SK-N-SH (cell line): Measurements from ENCODE around the gene GAR1. TPM values are rescaled to one million over a fixed set of nuclear protein-coding genes. Genes with fewer than 3 reads are reported as not detected.

Experiments used
- CTCF ChIA-PET: fragments of 300-600, 350-600 bp; formaldehyde crosslinking; extraction: SDS; loops from one replicate; lab custom pipeline; 2021; lab: Yijun Ruan, JAX
- POLR2A ChIA-PET: fragments of 350-600 bp; sonication (Branson Sonifier 250); formaldehyde crosslinking; extraction: SDS; loops from one replicate; lab custom pipeline; 2020; ENCODE audit warnings: antibody characterized with exemption, inconsistent platforms; lab: Yijun Ruan, JAX
- DNase-seq: peaks from one replicate; pipeline ENCODE4 v3.0.0; 2012
- H2AFZ ChIP-seq: fragments of 200-600 bp; sonication (generic); 2 replicates; pipeline ENCODE4 v1.8.1; 2016; ENCODE audit warnings: antibody characterized with exemption, mild to moderate bottlenecking, low read depth
- H3F3A ChIP-seq: fragments of 200-600 bp; sonication (generic); replicated peaks from 2 replicates; pipeline ENCODE3; 2016; ENCODE audit warnings: antibody characterized with exemption, mild to moderate bottlenecking; ENCODE audit not compliant: insufficient read depth
- H3K27ac ChIP-seq, 2 experiments: fragments of 200-500 bp in 1 of 2; fragments of 200-600 bp in 1 of 2; sonication (Bioruptor generic) in 1 of 2; sonication (generic), shearing (Covaris generic) in 1 of 2; 2 replicates each; pipeline versions ENCODE4 v1.5.1 to v1.6.1; 2014 to 2016; ENCODE audit warnings: low read depth in 2 of 2, inconsistent platforms in 1 of 2, low read length in 1 of 2, mild to moderate bottlenecking in 1 of 2, mixed read lengths in 1 of 2
- H3K27me3 ChIP-seq: fragments of 200-600 bp; sonication (generic), shearing (Covaris generic); 2 replicates; pipeline ENCODE4 v1.6.1; 2016; ENCODE audit warnings: mixed run types; ENCODE audit not compliant: insufficient read depth
- H3K36me3 ChIP-seq, 2 experiments: fragments of 200-500 bp in 1 of 2; fragments of 200-600 bp in 1 of 2; sonication (Bioruptor generic) in 1 of 2; sonication (generic) in 1 of 2; replicated peaks in 1 of 2; 2 replicates each; pipeline versions ENCODE3 to v1.5.1; 2014 to 2016; ENCODE audit warnings: low read length in 1 of 2, mild to moderate bottlenecking in 1 of 2; ENCODE audit not compliant: insufficient read depth in 2 of 2, control insufficient read depth in 1 of 2
- H3K4me1 ChIP-seq, 2 experiments: fragments of 200-500 bp in 1 of 2; fragments of 200-600 bp in 1 of 2; sonication (Bioruptor generic) in 1 of 2; sonication (generic), shearing (Covaris generic) in 1 of 2; 2 replicates each; pipeline versions ENCODE4 v1.5.1 to v1.6.1; 2014 to 2016; ENCODE audit warnings: low read depth in 1 of 2, low read length in 1 of 2, mixed run types in 1 of 2; ENCODE audit not compliant: insufficient read depth in 2 of 2, control insufficient read depth in 1 of 2
- H3K4me2 ChIP-seq: fragments of 200-600 bp; sonication (generic), shearing (Covaris generic); 2 replicates; pipeline ENCODE4 v1.6.1; 2017; ENCODE audit warnings: mixed run types
- H3K4me3 ChIP-seq, 2 experiments: fragments of 200-500 bp in 1 of 2; fragments of 200-600 bp in 1 of 2; sonication (Bioruptor generic) in 1 of 2; sonication (generic), shearing (Covaris generic) in 1 of 2; 2 replicates each; pipeline versions ENCODE4 v1.5.1 to v1.8.1; 2014 to 2016; ENCODE audit warnings: low read depth in 2 of 2, inconsistent platforms in 1 of 2, low read length in 1 of 2, mild to moderate bottlenecking in 1 of 2, mixed read lengths in 1 of 2, moderate library complexity in 1 of 2
- H3K79me2 ChIP-seq: fragments of 200-600 bp; sonication (generic); 2 replicates; pipeline ENCODE4 v1.8.1; 2017; ENCODE audit warnings: mild to moderate bottlenecking; ENCODE audit not compliant: insufficient read depth
- H3K9ac ChIP-seq: fragments of 200-600 bp; sonication (generic); 2 replicates; pipeline ENCODE4 v1.6.1; 2017; ENCODE audit warnings: mixed run types
- H3K9me2 ChIP-seq: fragments of 200-600 bp; sonication (generic); 2 replicates; pipeline ENCODE4 v1.6.1; 2017; ENCODE audit warnings: mixed run types
- H3K9me3 ChIP-seq: fragments of 200-600 bp; sonication (generic); 2 replicates; pipeline ENCODE4 v1.6.1; 2017; ENCODE audit warnings: mixed run types, mild to moderate bottlenecking, moderate library complexity
- H4K20me1 ChIP-seq: fragments of 200-600 bp; sonication (generic); 2 replicates; pipeline ENCODE4 v1.6.1; 2017; ENCODE audit warnings: mild to moderate bottlenecking, mixed run types; ENCODE audit not compliant: insufficient read depth
- CHD2 ChIP-seq: fragments of 150-350 bp; IDR thresholded peaks from 2 replicates; pipeline ENCODE4 v1.6.1; 2018; ENCODE audit warnings: low read length; ENCODE audit not compliant: partially characterized antibody
- ELF1 ChIP-seq: IDR thresholded peaks from 2 replicates; pipeline ENCODE4 v1.4.0; 2012
- EP300 ChIP-seq, 2 experiments: IDR thresholded peaks; 2 replicates each; pipeline versions ENCODE4 v1.4.0 to v1.6.1; 2012; ENCODE audit warnings: borderline replicate concordance in 1 of 2, low read depth in 1 of 2, low read length in 1 of 2
- FOSL2 ChIP-seq: IDR thresholded peaks from 2 replicates; pipeline ENCODE4 v1.4.0; 2012; ENCODE audit warnings: low read depth, mild to moderate bottlenecking, moderate library complexity, borderline replicate concordance
- FOXJ3 ChIP-seq: sonication (generic); formaldehyde crosslinking; IDR thresholded peaks from 2 replicates; pipeline ENCODE4 v1.5.1; 2020; ENCODE audit warnings: mild to moderate bottlenecking, missing genetic modification reagents
- FOXM1 ChIP-seq: IDR thresholded peaks from 2 replicates; pipeline ENCODE4 v1.4.0; 2012; ENCODE audit warnings: low read depth, mild to moderate bottlenecking
- MEF2A ChIP-seq: IDR thresholded peaks from 2 replicates; pipeline ENCODE4 v1.4.0; 2012; ENCODE audit warnings: low read depth, borderline replicate concordance
- MXI1 ChIP-seq: IDR thresholded peaks from 2 replicates; pipeline ENCODE4 v1.6.1; 2012; ENCODE audit warnings: mild to moderate bottlenecking, low read depth, low read length, improper control_type of control experiment
- NRF1 ChIP-seq: IDR thresholded peaks from 2 replicates; pipeline ENCODE4 v1.6.1; 2012; ENCODE audit warnings: low read depth, mild to moderate bottlenecking, low read length
- REST ChIP-seq: IDR thresholded peaks from 2 replicates; pipeline ENCODE4 v1.6.1; 2012; ENCODE audit warnings: mild to moderate bottlenecking, low read depth, low read length, moderate library complexity
- RFX5 ChIP-seq: IDR thresholded peaks from 2 replicates; pipeline ENCODE4 v1.6.1; 2012; ENCODE audit warnings: mild to moderate bottlenecking, improper control_type of control experiment, low read length
- SMC3 ChIP-seq: IDR thresholded peaks from 2 replicates; pipeline ENCODE4 v1.6.1; 2012; ENCODE audit warnings: low read depth, low read length, improper control_type of control experiment
- TAF1 ChIP-seq: IDR thresholded peaks from 2 replicates; pipeline ENCODE4 v1.6.1; 2012; ENCODE audit warnings: low read depth, mild to moderate bottlenecking, low read length, moderate library complexity, borderline replicate concordance
- TCF12 ChIP-seq: IDR thresholded peaks from 2 replicates; pipeline ENCODE4 v1.4.0; 2012
- USF1 ChIP-seq: IDR thresholded peaks from 2 replicates; pipeline ENCODE4 v1.4.0; 2012; ENCODE audit warnings: low read depth, borderline replicate concordance
- YY1 ChIP-seq: IDR thresholded peaks from 2 replicates; pipeline ENCODE4 v1.4.0; 2012; ENCODE audit warnings: low read depth, mild to moderate bottlenecking
- ZBTB33 ChIP-seq: IDR thresholded peaks from 2 replicates; pipeline ENCODE4 v1.4.0; 2012; ENCODE audit warnings: low read depth, borderline replicate concordance
- WGBS: methylation state at CpG from one replicate; pipeline ENCODE4 v1.1.6; 2017; ENCODE audit warnings: low lambda C conversion rate; 5-methylcytosine and 5-hydroxymethylcytosine counted together
- polyA plus RNA-seq, 3 experiments: library from polyadenylated mRNA; depleted of rRNA; stranded (reverse); fragments of >200 nt; gene quantifications; 2 replicates each; pipeline ENCODE4 v1.2.3, GENCODE V29; 2012

Gene GAR1
- polyA plus RNA-seq, 1 of the 3 experiments (the other 2 are of a cell fraction) = 40.5 TPM

GRCh38 chr4:109872950-109873656 lies 57.5 kb downstream of the GAR1 start:
- Histone ChIP-seq H3K4me1 (no peaks in the 10 kb centered on the region), H3K79me2 (no peaks in the 10 kb centered on the region), H3K9me2 (no peaks in the 10 kb centered on the region), H3K27me3 (no peaks in the 10 kb centered on the region), H3K9ac (no peak overlapping the region), H3K4me3 (no peak overlapping the region), H3K27ac (no peak overlapping the region), H3K36me3 (no peaks in the 10 kb centered on the region), H3K9me3 (no peaks in the 10 kb centered on the region), H3K4me2 (no peak overlapping the region), H2AFZ (no peak overlapping the region), H4K20me1 (no peaks in the 10 kb centered on the region), H3F3A (no peaks in the 10 kb centered on the region)
- no peak for DNase-seq
- TF ChIP-seq CHD2 = no peak
- TF ChIP-seq NRF1 = no peak
- ChIA-PET CTCF (no interaction called here), POLR2A (no interaction called here)
- WGBS = 45% methylated on average over 4 of the region's 6 CpGs

- ChIA-PET POLR2A (no interaction called here), CTCF (interaction anchor here (1.3 kb wide), 1 partner anchor 468 kb away, joined by 4 read pairs; no protein-coding TSS in a partner anchor)
- no peaks in the 10 kb centered on the region for H3K79me2 ChIP-seq
- H3K27ac ChIP-seq = no peak overlapping the region
- H3K27me3 ChIP-seq = 0 out of 2 replicates have a peak, but pooled peaks cover 2% of the 10 kb centered on the region
- no peak overlapping the region for H3K9ac ChIP-seq
- no peak overlapping the region for H3K4me2 ChIP-seq
- H3K9me3 ChIP-seq = no peaks in the 10 kb centered on the region
- no peaks in the 10 kb centered on the region for H3K9me2 ChIP-seq
- no peak for DNase-seq
- no peak overlapping the region for H3K4me3 ChIP-seq
- no peaks in the 10 kb centered on the region for H3K4me1 ChIP-seq
- WGBS = 8% methylated on average over 11 of the region's 11 CpGs
- H2AFZ ChIP-seq = no peak overlapping the region
- H4K20me1 ChIP-seq = no peaks in the 10 kb centered on the region
- no peaks in the 10 kb centered on the region for H3K36me3 ChIP-seq
- no peaks in the 10 kb centered on the region for H3F3A ChIP-seq
- TF ChIP-seq REST (no peak), TCF12 (no peak), MXI1 (no peak), FOSL2 (no peak), ZBTB33 (no peak), USF1 (no peak), FOXJ3 (CRISPR knock-in tag) (no peak), FOXM1 (no peak), MEF2A (no peak), ELF1 (no peak), RFX5 (no peak), TAF1 (no peak), YY1 (no peak), SMC3 (no peak), EP300 (IDR thresholded peaks at IDR 0.05; ENCODE audit: borderline replicate concordance in 1 of 2, low read depth in 1 of 2, low read length in 1 of 2) (no peak)
Measured at GRCh38 chr4:109873791-109874514, 58.4 kb downstream of the GAR1 start.
